Measurements from ENCODE around the gene CLEC2A.

CLEC2A gene

DNA sequence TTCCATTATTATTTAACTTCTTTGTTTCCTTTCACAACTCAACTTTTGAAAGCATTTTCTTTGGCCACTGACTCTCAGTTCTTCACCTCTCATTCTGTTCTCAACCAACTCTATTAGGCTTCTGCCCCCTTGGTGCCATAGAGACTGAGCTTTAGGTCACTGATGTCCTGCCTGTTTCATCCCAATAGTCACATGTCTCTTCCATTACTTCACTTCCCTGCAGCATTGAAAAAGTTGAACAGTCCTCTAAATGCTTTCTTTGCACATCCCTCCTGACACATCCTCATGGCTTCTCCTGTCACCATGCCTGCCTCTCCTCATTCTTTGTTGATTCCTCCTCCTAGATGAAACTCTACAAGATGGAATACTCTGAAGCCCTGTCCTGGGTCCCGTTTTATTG is 41.8 kb upstream of the CLEC2A start:
- Histone ChIP-seq H3K27ac (ENCODE audit: low read depth, low read length) (no peak overlapping the region), H3K27me3 (ENCODE audit: insufficient read depth, low read length, poor library complexity) (no peaks in the 10 kb centered on the region), H3K4me1 (ENCODE audit: control insufficient read depth, low read depth, low read length) (no peaks in the 10 kb centered on the region), H3K18ac (ENCODE audit: low read length) (no peak overlapping the region), H3K79me2 (ENCODE audit: control insufficient read depth, insufficient read depth, low read length) (no peaks in the 10 kb centered on the region), H4K5ac (ENCODE audit: low read length) (no peak overlapping the region), H3K23ac (ENCODE audit: low read length) (no peak overlapping the region), H2BK15ac (replicated peaks; ENCODE audit: low read depth) (no peak overlapping the region), H3K56ac (ENCODE audit: low read length) (no peak overlapping the region), H3K4me3 (ENCODE audit: low read length) (no peak overlapping the region), H2BK5ac (ENCODE audit: low read length) (no peak overlapping the region), H3K9ac (ENCODE audit: low read length) (no peak overlapping the region), H3K4me2 (ENCODE audit: low read length) (no peak overlapping the region), H3K4ac (ENCODE audit: low read depth, low read length) (no peak overlapping the region), H4K8ac (ENCODE audit: low read depth, low read length) (no peak overlapping the region), H2AK5ac (ENCODE audit: low read length) (no peak overlapping the region), H3K36me3 (ENCODE audit: control insufficient read depth, insufficient read depth, low read length) (no peaks in the 10 kb centered on the region), H3K79me1 (ENCODE audit: low read length) (no peaks in the 10 kb centered on the region), H2BK120ac (ENCODE audit: low read depth, low read length) (no peak overlapping the region)
- no CpG with 5 or more reads among the region's 1 CpG for WGBS (ENCODE audit: extremely low coverage, insufficient coverage, low lambda C conversion rate)
- no peak for DNase-seq

DNA sequence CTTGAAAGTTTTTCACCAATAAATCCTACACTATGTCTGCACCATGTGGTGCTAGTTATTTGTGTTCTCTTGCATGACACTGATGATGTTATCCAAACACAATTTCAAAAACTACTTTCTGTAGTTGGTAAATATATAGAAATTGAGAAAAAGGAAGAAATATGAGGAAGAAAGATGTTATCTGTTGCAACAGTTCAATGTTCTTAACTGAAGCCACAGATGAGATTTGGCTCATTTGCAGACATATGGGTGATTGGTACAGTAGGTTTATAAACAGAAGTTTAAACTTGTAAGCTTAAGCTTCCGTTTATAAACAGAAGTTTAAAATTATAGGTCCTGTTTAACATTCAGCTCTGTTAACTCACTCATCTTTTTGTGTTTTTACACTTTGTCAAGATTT is 39.0 kb upstream of the CLEC2A start, which contains the start of gene CLEC12A:
Gene CLEC12A (plus strand): TSS at position 229 of the 400 bp plus-strand sequence. CDS start 188 bp downstream, outside the sequence.
- H3K4ac ChIP-seq (ENCODE audit: low read depth, low read length) = no peak within 1 kb of the TSS
- no peak within 1 kb of the TSS for H3K4me2 ChIP-seq (ENCODE audit: low read length)
- WGBS (ENCODE audit: extremely low coverage, insufficient coverage, low lambda C conversion rate) = no CpG with 5 or more reads among the region's 1 CpG
- no peaks in the 10 kb centered on the region for H3K4me1 ChIP-seq (ENCODE audit: control insufficient read depth, low read depth, low read length)
- no peak within 1 kb of the TSS for H3K4me3 ChIP-seq (ENCODE audit: low read length)
- no peak for DNase-seq
- no peak within 1 kb of the TSS for H3K23ac ChIP-seq (ENCODE audit: low read length)
- no peaks in the 10 kb centered on the region for H3K36me3 ChIP-seq (ENCODE audit: control insufficient read depth, insufficient read depth, low read length)
- no peak within 1 kb of the TSS for H4K5ac ChIP-seq (ENCODE audit: low read length)
- H4K8ac ChIP-seq (ENCODE audit: low read depth, low read length) = no peak within 1 kb of the TSS
- no peaks in the 10 kb centered on the region for H3K79me1 ChIP-seq (ENCODE audit: low read length)
- H3K9ac ChIP-seq (ENCODE audit: low read length) = no peak within 1 kb of the TSS
- H2AK5ac ChIP-seq (ENCODE audit: low read length) = no peak within 1 kb of the TSS
- no peaks in the 10 kb centered on the region for H3K27me3 ChIP-seq (ENCODE audit: insufficient read depth, low read length, poor library complexity)
- H2BK5ac ChIP-seq (ENCODE audit: low read length) = no peak within 1 kb of the TSS
- H2BK15ac ChIP-seq (replicated peaks; ENCODE audit: low read depth) = no peak within 1 kb of the TSS
- H3K79me2 ChIP-seq (ENCODE audit: control insufficient read depth, insufficient read depth, low read length) = no peaks in the 10 kb centered on the region
- no peak within 1 kb of the TSS for H3K27ac ChIP-seq (ENCODE audit: low read depth, low read length)
- H2BK120ac ChIP-seq (ENCODE audit: low read depth, low read length) = no peak within 1 kb of the TSS
- no peak within 1 kb of the TSS for H3K56ac ChIP-seq (ENCODE audit: low read length)
- no peak within 1 kb of the TSS for H3K18ac ChIP-seq (ENCODE audit: low read length)

DNA sequence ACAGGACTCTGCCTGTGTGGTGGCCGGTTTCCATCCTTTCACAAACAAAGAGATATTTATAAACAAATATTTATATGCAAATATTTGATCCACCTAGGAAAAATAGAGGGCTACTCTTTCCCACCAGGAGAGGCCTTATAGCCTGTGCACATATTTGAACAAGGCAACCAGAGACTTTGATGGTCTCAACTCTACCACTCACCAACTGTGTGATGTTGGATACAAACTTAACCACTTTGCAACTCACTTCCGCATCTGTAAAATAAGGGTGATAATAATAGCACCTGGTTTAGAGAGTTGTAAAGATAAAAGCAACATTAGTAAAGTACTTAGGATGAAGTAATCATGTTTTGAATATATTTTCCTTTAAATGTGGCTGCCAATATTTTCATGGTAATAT is 37.5 kb upstream of the CLEC2A start:
- H3K4me3 ChIP-seq (ENCODE audit: low read length) = no peak overlapping the region
- H2BK15ac ChIP-seq (replicated peaks; ENCODE audit: low read depth) = no peak overlapping the region
- no peak overlapping the region for H3K18ac ChIP-seq (ENCODE audit: low read length)
- no peaks in the 10 kb centered on the region for H3K79me2 ChIP-seq (ENCODE audit: control insufficient read depth, insufficient read depth, low read length)
- no peak overlapping the region for H2AK5ac ChIP-seq (ENCODE audit: low read length)
- H2BK120ac ChIP-seq (ENCODE audit: low read depth, low read length) = no peak overlapping the region
- no peak for DNase-seq
- H4K5ac ChIP-seq (ENCODE audit: low read length) = no peak overlapping the region
- no peaks in the 10 kb centered on the region for H3K4me1 ChIP-seq (ENCODE audit: control insufficient read depth, low read depth, low read length)
- no peak overlapping the region for H3K4me2 ChIP-seq (ENCODE audit: low read length)
- no peak overlapping the region for H3K9ac ChIP-seq (ENCODE audit: low read length)
- no peak overlapping the region for H3K23ac ChIP-seq (ENCODE audit: low read length)
- H3K56ac ChIP-seq (ENCODE audit: low read length) = no peak overlapping the region
- no peaks in the 10 kb centered on the region for H3K36me3 ChIP-seq (ENCODE audit: control insufficient read depth, insufficient read depth, low read length)
- H3K79me1 ChIP-seq (ENCODE audit: low read length) = no peaks in the 10 kb centered on the region
- no peaks in the 10 kb centered on the region for H3K27me3 ChIP-seq (ENCODE audit: insufficient read depth, low read length, poor library complexity)
- H3K27ac ChIP-seq (ENCODE audit: low read depth, low read length) = no peak overlapping the region
- H3K4ac ChIP-seq (ENCODE audit: low read depth, low read length) = no peak overlapping the region
- H4K8ac ChIP-seq (ENCODE audit: low read depth, low read length) = no peak overlapping the region
- no CpG with 5 or more reads among the region's 2 CpGs for WGBS (ENCODE audit: extremely low coverage, insufficient coverage, low lambda C conversion rate)
- no peak overlapping the region for H2BK5ac ChIP-seq (ENCODE audit: low read length)

DNA sequence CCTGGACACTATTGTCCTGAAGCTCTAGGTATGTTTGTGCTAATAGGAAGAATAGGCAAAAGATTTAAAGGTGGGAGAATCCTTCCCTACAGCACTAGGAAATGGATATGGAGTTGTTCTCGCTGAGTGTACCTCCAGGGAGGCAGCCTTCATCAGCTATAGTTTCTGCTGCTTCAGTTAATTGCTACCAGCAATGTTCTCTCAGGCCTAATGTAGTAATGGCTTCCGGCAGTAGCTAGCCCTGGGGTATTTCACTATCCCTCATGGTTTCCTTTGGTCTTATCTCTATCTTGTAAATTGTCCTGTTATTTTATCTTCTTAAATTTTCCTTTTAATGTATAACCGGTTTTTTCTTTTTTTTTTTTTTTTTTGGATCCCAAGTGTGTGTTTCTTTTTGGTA is 29.7 kb upstream of the CLEC2A start:
- WGBS (ENCODE audit: extremely low coverage, insufficient coverage, low lambda C conversion rate) = no CpG with 5 or more reads among the region's 3 CpGs
- no peaks in the 10 kb centered on the region for H3K27me3 ChIP-seq (ENCODE audit: insufficient read depth, low read length, poor library complexity)
- no peak overlapping the region for H3K4me3 ChIP-seq (ENCODE audit: low read length)
- no peak overlapping the region for H3K56ac ChIP-seq (ENCODE audit: low read length)
- no peak overlapping the region for H3K9ac ChIP-seq (ENCODE audit: low read length)
- no peak overlapping the region for H3K4me2 ChIP-seq (ENCODE audit: low read length)
- no peak overlapping the region for H3K4ac ChIP-seq (ENCODE audit: low read depth, low read length)
- H2AK5ac ChIP-seq (ENCODE audit: low read length) = no peak overlapping the region
- H3K79me2 ChIP-seq (ENCODE audit: control insufficient read depth, insufficient read depth, low read length) = no peaks in the 10 kb centered on the region
- no peak overlapping the region for H3K23ac ChIP-seq (ENCODE audit: low read length)
- H3K27ac ChIP-seq (ENCODE audit: low read depth, low read length) = no peak overlapping the region
- H4K8ac ChIP-seq (ENCODE audit: low read depth, low read length) = no peak overlapping the region
- H3K36me3 ChIP-seq (ENCODE audit: control insufficient read depth, insufficient read depth, low read length) = no peaks in the 10 kb centered on the region
- H2BK15ac ChIP-seq (replicated peaks; ENCODE audit: low read depth) = no peak overlapping the region
- peaks cover 2% of the 10 kb centered on the region for H3K4me1 ChIP-seq (ENCODE audit: control insufficient read depth, low read depth, low read length)
- H2BK5ac ChIP-seq (ENCODE audit: low read length) = no peak overlapping the region
- no peak for DNase-seq
- no peak overlapping the region for H3K18ac ChIP-seq (ENCODE audit: low read length)
- H3K79me1 ChIP-seq (ENCODE audit: low read length) = no peaks in the 10 kb centered on the region
- no peak overlapping the region for H2BK120ac ChIP-seq (ENCODE audit: low read depth, low read length)
- H4K5ac ChIP-seq (ENCODE audit: low read length) = no peak overlapping the region

DNA sequence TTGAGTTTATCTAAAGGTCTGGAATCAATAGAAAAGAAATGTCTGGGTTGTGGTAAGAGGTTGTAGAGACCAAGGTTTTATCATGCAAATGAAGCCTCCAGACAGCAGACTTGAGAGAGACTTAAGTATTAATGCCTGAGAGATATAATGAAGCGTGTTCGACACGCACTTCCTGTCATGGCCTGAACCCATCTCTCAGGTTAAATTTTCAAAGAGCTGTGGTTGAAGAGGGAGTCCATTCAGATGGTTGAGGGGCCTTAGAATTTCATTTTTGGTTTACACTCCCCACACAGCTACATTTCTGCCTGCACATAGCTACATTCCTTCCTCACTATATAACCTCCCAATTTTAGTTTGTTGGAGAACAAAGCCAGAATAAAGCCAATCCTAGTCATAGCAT is 28.9 kb upstream of the CLEC2A start:
- DNase-seq = no peak
- H3K9ac ChIP-seq (ENCODE audit: low read length) = no peak overlapping the region
- H3K23ac ChIP-seq (ENCODE audit: low read length) = no peak overlapping the region
- no peak overlapping the region for H3K27ac ChIP-seq (ENCODE audit: low read depth, low read length)
- H3K4ac ChIP-seq (ENCODE audit: low read depth, low read length) = no peak overlapping the region
- no peak overlapping the region for H3K18ac ChIP-seq (ENCODE audit: low read length)
- no peak overlapping the region for H4K5ac ChIP-seq (ENCODE audit: low read length)
- H3K36me3 ChIP-seq (ENCODE audit: control insufficient read depth, insufficient read depth, low read length) = no peaks in the 10 kb centered on the region
- no peaks in the 10 kb centered on the region for H3K79me1 ChIP-seq (ENCODE audit: low read length)
- no peak overlapping the region for H2BK15ac ChIP-seq (replicated peaks; ENCODE audit: low read depth)
- no peak overlapping the region for H3K4me2 ChIP-seq (ENCODE audit: low read length)
- H2AK5ac ChIP-seq (ENCODE audit: low read length) = no peak overlapping the region
- H3K4me1 ChIP-seq (ENCODE audit: control insufficient read depth, low read depth, low read length) = peaks cover 2% of the 10 kb centered on the region
- no peak overlapping the region for H3K4me3 ChIP-seq (ENCODE audit: low read length)
- H3K27me3 ChIP-seq (ENCODE audit: insufficient read depth, low read length, poor library complexity) = no peaks in the 10 kb centered on the region
- no peak overlapping the region for H4K8ac ChIP-seq (ENCODE audit: low read depth, low read length)
- H3K56ac ChIP-seq (ENCODE audit: low read length) = no peak overlapping the region
- H3K79me2 ChIP-seq (ENCODE audit: control insufficient read depth, insufficient read depth, low read length) = no peaks in the 10 kb centered on the region
- no peak overlapping the region for H2BK5ac ChIP-seq (ENCODE audit: low read length)
- no CpG with 5 or more reads among the region's 3 CpGs for WGBS (ENCODE audit: extremely low coverage, insufficient coverage, low lambda C conversion rate)
- H2BK120ac ChIP-seq (ENCODE audit: low read depth, low read length) = no peak overlapping the region

DNA sequence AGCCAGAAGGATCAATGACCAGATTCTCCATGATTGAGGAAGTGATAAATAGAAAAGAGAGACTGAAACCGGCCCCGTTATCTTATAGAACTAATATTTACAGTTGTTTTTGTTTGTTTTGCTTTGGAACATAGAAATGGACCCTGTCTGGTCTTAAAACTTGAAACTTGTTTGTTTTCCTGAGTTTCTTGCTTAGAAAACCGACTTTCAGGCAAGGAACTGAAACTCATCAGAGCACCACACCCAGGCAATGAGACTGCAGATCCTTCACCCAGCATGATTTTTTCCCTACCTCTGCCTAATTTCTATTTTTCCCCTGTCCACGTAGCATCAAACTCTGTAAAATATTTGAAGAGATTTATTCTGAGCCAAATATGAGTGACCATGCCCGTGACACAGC is 28.4 kb upstream of the CLEC2A start:
- H3K18ac ChIP-seq (ENCODE audit: low read length) = peak overlapping the region; percentile 18
- H3K4me1 ChIP-seq (ENCODE audit: control insufficient read depth, low read depth, low read length) = peaks cover 2% of the 10 kb centered on the region
- no peaks in the 10 kb centered on the region for H3K27me3 ChIP-seq (ENCODE audit: insufficient read depth, low read length, poor library complexity)
- no peaks in the 10 kb centered on the region for H3K79me2 ChIP-seq (ENCODE audit: control insufficient read depth, insufficient read depth, low read length)
- no peak overlapping the region for H3K4me3 ChIP-seq (ENCODE audit: low read length)
- DNase-seq = no peak
- no peak overlapping the region for H2BK15ac ChIP-seq (replicated peaks; ENCODE audit: low read depth)
- no peak overlapping the region for H3K56ac ChIP-seq (ENCODE audit: low read length)
- no peak overlapping the region for H2AK5ac ChIP-seq (ENCODE audit: low read length)
- H3K9ac ChIP-seq (ENCODE audit: low read length) = no peak overlapping the region
- no peak overlapping the region for H2BK5ac ChIP-seq (ENCODE audit: low read length)
- H3K23ac ChIP-seq (ENCODE audit: low read length) = no peak overlapping the region
- H2BK120ac ChIP-seq (ENCODE audit: low read depth, low read length) = no peak overlapping the region
- no peak overlapping the region for H3K4me2 ChIP-seq (ENCODE audit: low read length)
- H3K4ac ChIP-seq (ENCODE audit: low read depth, low read length) = no peak overlapping the region
- WGBS (ENCODE audit: extremely low coverage, insufficient coverage, low lambda C conversion rate) = no CpG with 5 or more reads among the region's 5 CpGs
- no peak overlapping the region for H4K5ac ChIP-seq (ENCODE audit: low read length)
- no peaks in the 10 kb centered on the region for H3K79me1 ChIP-seq (ENCODE audit: low read length)
- H4K8ac ChIP-seq (ENCODE audit: low read depth, low read length) = no peak overlapping the region
- no peaks in the 10 kb centered on the region for H3K36me3 ChIP-seq (ENCODE audit: control insufficient read depth, insufficient read depth, low read length)
- H3K27ac ChIP-seq (ENCODE audit: low read depth, low read length) = no peak overlapping the region
